Measurements from ENCODE around the gene CCDC38.

The CCDC38 gene

DNA sequence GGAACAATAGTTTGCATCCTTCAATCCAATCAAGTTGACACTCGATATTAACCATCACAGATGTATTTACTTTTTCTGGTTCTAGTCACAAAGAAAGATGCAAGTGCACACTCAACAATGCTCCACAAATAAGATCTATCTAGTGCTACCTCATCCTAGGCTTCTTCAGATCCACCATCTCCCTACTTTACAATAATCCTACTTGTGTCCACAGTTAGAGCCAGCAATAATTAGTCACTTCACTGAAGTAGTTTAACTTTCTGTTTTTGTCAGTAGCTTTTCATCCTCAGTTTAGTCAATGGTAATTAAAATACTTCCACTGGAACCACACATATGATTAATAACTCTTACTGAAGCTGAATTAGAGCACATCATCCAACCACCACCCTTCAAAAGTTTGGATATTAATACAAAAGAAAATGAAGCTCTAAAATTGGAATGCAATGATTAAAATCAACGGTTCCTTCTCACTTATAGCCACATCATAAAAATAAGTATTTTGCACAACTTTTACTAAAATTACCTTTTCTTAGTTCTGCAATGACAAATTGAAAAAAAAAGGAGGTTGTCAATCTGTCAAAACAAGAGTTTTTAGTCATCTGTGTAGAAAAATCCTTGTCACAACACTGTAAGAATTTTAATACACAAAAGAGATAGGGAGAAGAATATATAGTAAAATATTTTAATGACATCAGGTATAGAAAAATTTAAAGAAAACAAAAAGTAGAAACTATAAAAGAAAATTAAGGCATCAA is 111.9 kb downstream of the CCDC38 start:
- DNase-seq = no peak

DNA sequence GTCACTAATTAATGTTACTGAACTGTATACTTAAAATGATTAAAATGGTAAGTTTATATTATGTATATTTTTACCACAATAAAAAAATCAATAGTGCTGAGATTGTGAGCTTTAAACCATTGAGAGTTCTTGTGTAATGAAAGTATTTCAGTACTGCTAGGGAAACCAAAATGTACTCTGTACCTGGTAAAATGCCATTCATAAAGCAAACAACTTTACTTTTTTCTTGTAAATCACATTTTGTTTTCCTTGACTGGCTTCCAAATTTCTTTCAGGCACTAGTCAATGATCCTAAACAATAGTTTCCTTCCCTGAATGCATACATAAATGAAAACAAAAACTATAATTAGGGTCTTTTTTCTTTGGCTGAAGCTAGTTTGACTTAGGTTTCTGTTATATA is 113.0 kb downstream of the CCDC38 start:
- DNase-seq = no peak

DNA sequence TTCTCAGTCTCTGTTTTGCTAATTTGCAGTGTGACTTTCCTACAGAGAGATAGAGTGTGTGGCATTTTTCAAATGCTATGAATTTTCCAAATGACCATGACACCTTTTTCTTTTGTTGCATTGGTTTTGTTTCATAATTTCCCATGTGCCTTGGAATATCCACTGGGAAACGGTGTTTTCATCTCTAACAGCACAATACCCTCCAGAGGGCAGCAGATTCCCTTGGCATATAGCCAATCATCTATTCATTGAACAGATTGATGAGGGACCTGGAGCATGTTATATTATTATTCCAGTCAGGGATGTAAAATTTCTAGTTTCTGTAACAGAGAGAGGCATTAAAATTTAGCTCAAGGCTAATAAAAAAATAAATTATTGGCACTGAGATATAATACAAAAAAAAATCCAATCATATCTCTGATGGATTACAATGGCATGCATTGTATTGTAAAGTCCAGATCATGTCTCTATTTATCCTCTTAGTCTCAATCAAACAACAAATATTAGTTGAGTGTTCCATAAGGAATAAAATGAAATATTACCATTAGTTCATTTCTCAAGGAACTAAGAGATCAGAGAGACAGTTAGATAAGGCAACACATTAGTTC is 122.2 kb downstream of the CCDC38 start:
- DNase-seq = no peak

Measured in right forelimb (tissue), 1 donor.